Activated B cell treated with CpG ODN at 0.5 μM for 24 hours (primary cell): ENCODE results near the gene PALD1. TPM values are rescaled to one million over a fixed set of nuclear protein-coding genes. Genes with fewer than 3 reads are reported as not detected.

Source experiments
- ATAC-seq: fragments of 200-7000 bp; cut with Tn5 transposase; one replicate; pipeline ENCODE4 v1.10.0; 2021; ENCODE audit warnings: low read depth, mild to moderate bottlenecking, moderate library complexity
- CTCF ChIA-PET: fragments of 350-600 bp; sonication (Branson Sonifier 250); formaldehyde crosslinking; loops from one replicate; lab custom pipeline; 2021; ENCODE audit warnings: antibody characterized with exemption; lab: Charles Lee
- POLR2A ChIA-PET: fragments of 350-600 bp; sonication (Branson Sonifier 250); formaldehyde crosslinking; loops from one replicate; lab custom pipeline; 2021; ENCODE audit warnings: antibody characterized with exemption; lab: Charles Lee
- DNase-seq: peaks from one replicate; pipeline ENCODE4 v3.0.0; 2022
- H3K27ac Mint-ChIP-seq: one replicate; pipeline ENCODE4 v1.8.0; 2020; ENCODE audit warnings: mixed read lengths
- H3K27me3 Mint-ChIP-seq: one replicate; pipeline ENCODE4 v1.8.0; 2021; ENCODE audit warnings: mixed read lengths
- H3K36me3 Mint-ChIP-seq: one replicate; pipeline ENCODE4 v1.8.0; 2021; ENCODE audit warnings: low read depth, mixed read lengths
- H3K4me1 Mint-ChIP-seq: one replicate; pipeline ENCODE4 v1.8.0; 2021; ENCODE audit warnings: mixed read lengths
- H3K4me3 Mint-ChIP-seq: one replicate; pipeline ENCODE4 v1.8.0; 2020; ENCODE audit warnings: mild to moderate bottlenecking, mixed read lengths
- H3K9me3 Mint-ChIP-seq: one replicate; pipeline ENCODE4 v1.8.0; 2020; ENCODE audit warnings: mixed read lengths
- intact Hi-C: fragments of 100-400 bp; cut with micrococcal nuclease; formaldehyde crosslinking; loops from one replicate; pipeline ENCODE4 v1.15.1; 2024
- total RNA-seq: library from RNA; stranded (reverse); gene quantifications from 2 replicates; pipeline ENCODE4 v1.2.3, GENCODE V29; 2022
- TF ChIP-seq, protein P1 (sequence below): fragments of 200-600 bp; IDR thresholded peaks from one replicate; pipeline ENCODE4 v1.8.0; 2022; ENCODE audit warnings: antibody characterized with exemption, mild to moderate bottlenecking

The PALD1 gene
- total RNA-seq, 1 donor from 2014 or later, result 3.3 TPM

GRCh38 chr10:70479165-70479581 lies 606 bp downstream of the PALD1 start:
- Mint-ChIP-seq H3K27me3 (no peaks in the 10 kb centered on the region), H3K4me3 (peak overlapping the region; percentile 77), H3K27ac (peak overlapping the region; percentile 68), H3K36me3 (no peaks in the 10 kb centered on the region), H3K4me1 (peaks cover 51% of the 10 kb centered on the region), H3K9me3 (no peaks in the 10 kb centered on the region)
- no peak for ATAC-seq
- intact Hi-C loops, result loop anchor here (2.0 to 5.0 kb wide), 2 partner anchors 16 to 58 kb away; no protein-coding TSS in a partner anchor
- TF ChIP-seq, protein P1, sequence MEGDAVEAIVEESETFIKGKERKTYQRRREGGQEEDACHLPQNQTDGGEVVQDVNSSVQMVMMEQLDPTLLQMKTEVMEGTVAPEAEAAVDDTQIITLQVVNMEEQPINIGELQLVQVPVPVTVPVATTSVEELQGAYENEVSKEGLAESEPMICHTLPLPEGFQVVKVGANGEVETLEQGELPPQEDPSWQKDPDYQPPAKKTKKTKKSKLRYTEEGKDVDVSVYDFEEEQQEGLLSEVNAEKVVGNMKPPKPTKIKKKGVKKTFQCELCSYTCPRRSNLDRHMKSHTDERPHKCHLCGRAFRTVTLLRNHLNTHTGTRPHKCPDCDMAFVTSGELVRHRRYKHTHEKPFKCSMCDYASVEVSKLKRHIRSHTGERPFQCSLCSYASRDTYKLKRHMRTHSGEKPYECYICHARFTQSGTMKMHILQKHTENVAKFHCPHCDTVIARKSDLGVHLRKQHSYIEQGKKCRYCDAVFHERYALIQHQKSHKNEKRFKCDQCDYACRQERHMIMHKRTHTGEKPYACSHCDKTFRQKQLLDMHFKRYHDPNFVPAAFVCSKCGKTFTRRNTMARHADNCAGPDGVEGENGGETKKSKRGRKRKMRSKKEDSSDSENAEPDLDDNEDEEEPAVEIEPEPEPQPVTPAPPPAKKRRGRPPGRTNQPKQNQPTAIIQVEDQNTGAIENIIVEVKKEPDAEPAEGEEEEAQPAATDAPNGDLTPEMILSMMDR, result no peak
- CTCF ChIA-PET, result interaction anchor here (1.0 kb wide), 1 partner anchor 30 kb away, joined by 3 read pairs; no protein-coding TSS in a partner anchor
- DNase-seq, result no peak
- POLR2A ChIA-PET, result interaction anchor here (0.6 to 2.6 kb wide), 2 partner anchors 15 to 405 kb away, joined by 6 to 19 read pairs; no protein-coding TSS in a partner anchor

DNA sequence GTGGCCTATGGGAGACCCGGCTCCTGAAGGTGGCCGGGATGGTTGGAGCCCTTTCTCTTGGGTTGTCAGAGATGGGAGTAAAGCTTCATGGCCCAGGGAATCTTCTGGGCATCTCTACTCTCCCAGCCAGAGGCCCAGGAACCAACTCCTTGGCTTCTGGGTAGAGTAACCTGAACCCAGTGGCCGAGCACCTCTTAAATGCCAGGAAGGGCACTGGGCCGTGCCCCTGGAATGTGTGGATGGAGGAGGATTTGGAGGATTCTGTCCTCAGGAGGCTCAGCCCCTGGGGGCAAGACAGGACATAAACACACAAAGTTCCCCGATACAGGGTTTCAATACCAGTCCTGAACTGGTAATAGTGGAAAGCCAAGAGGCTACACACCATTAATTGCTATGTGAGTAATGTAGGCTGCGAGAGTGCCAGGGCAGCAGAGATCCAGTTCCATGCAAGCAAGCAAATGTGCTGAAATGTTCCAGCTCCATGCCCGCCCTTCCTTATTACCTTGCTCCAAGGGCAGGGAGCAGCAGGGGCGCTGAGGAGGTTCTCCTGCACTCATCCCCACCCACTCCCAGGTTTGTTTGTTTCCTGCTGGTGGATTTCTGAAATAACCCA lies 1.2 kb downstream of the PALD1 start:
- Mint-ChIP-seq H3K27ac (peak overlapping the region; percentile 69), H3K4me1 (peaks cover 51% of the 10 kb centered on the region), H3K36me3 (no peaks in the 10 kb centered on the region), H3K27me3 (no peaks in the 10 kb centered on the region), H3K9me3 (no peaks in the 10 kb centered on the region), H3K4me3 (peak overlapping the region; percentile 77)
- CTCF ChIA-PET, result no interaction called here
- ATAC-seq (no peak), DNase-seq (no peak)
- POLR2A ChIA-PET, result interaction anchor here (2.6 kb wide), 1 partner anchor 14 kb away, joined by 19 read pairs; no protein-coding TSS in a partner anchor
- intact Hi-C loops, result loop anchor here (1.0 to 5.0 kb wide), 4 partner anchors 11 to 58 kb away; no protein-coding TSS in a partner anchor
- TF ChIP-seq, protein P1, result no peak

GRCh38 chr10:70480239-70480861 lies 1.8 kb downstream of the PALD1 start:
- peak; percentile 46 for ATAC-seq
- ChIA-PET CTCF (no interaction called here), POLR2A (interaction anchor here (1.1 kb wide), 1 partner anchor 14 kb away, joined by 8 read pairs; no protein-coding TSS in a partner anchor)
- no peak for DNase-seq
- Mint-ChIP-seq H3K9me3 (no peaks in the 10 kb centered on the region), H3K27me3 (no peaks in the 10 kb centered on the region), H3K36me3 (no peaks in the 10 kb centered on the region), H3K27ac (peak overlapping the region; percentile 69), H3K4me3 (peak overlapping the region; percentile 77), H3K4me1 (peaks cover 51% of the 10 kb centered on the region)
- TF ChIP-seq, protein P1, result no peak
- intact Hi-C loops, result loop anchor here (1.0 kb wide), 2 partner anchors 10 to 34 kb away; no protein-coding TSS in a partner anchor

DNA sequence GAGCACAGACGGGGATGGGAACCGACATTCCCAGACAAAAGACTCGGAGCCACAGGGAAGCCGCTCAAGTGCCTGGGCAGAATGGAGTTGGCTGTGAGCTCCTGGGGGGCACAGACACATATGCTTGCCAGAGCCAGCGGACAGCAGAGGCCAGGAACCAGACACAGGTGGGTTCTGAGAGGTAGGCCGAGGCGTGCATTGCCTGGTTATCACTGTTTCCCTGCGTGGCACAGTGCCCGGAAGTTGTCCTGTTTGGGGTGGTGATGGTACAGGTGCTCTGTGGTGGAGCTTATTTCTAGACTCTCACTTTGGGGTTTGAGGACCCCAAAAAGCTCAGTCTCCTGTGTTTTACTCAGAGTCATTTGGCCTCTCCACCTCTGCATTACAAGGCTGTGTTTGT lies 2.5 kb downstream of the PALD1 start:
- Mint-ChIP-seq H3K27me3 (no peaks in the 10 kb centered on the region), H3K27ac (no peak overlapping the region), H3K36me3 (no peaks in the 10 kb centered on the region), H3K4me1 (peaks cover 51% of the 10 kb centered on the region), H3K9me3 (no peaks in the 10 kb centered on the region), H3K4me3 (no peak overlapping the region)
- intact Hi-C loops, result no loop called here
- DNase-seq, result no peak
- TF ChIP-seq, protein P1, result no peak
- POLR2A ChIA-PET, result interaction anchor here (1.1 kb wide), 1 partner anchor 13 kb away, joined by 8 read pairs; no protein-coding TSS in a partner anchor
- ATAC-seq, result no peak
- CTCF ChIA-PET, result no interaction called here
